HepG2 (cell line): Measurements from ENCODE around the gene BIRC2.

ENCODE experiments used
- ADNP ChIP-seq: sonication (generic); formaldehyde crosslinking; IDR thresholded peaks from 2 replicates; pipeline ENCODE4 v1.4.0; 2020; ENCODE audit warnings: missing genetic modification reagents
- GFI1 ChIP-seq: sonication (generic); formaldehyde crosslinking; IDR thresholded peaks from 2 replicates; pipeline ENCODE4 v1.5.0; 2020; ENCODE audit warnings: missing genetic modification reagents, mild to moderate bottlenecking, borderline replicate concordance
- HMG20A ChIP-seq: IDR thresholded peaks from 2 replicates; pipeline ENCODE4 v1.6.1; 2016; ENCODE audit warnings: borderline replicate concordance
- KDM3A ChIP-seq: IDR thresholded peaks from 2 replicates; pipeline ENCODE4 v1.6.1; 2018; ENCODE audit warnings: low read depth, missing compliant biosample characterization
- PRDM15 ChIP-seq: sonication (generic); formaldehyde crosslinking; IDR thresholded peaks from 2 replicates; pipeline ENCODE4 v1.4.0; 2020; ENCODE audit warnings: missing genetic modification reagents
- RNF2 ChIP-seq: fragments of 450-650 bp; conservative IDR thresholded peaks from 2 replicates; pipeline ENCODE4 v1.6.1; 2016; ENCODE audit warnings: low read depth
- SRSF1 ChIP-seq: fragments of 200-400 bp; formaldehyde crosslinking; optimal IDR thresholded peaks from 2 replicates; pipeline ENCODE3; 2017; ENCODE audit warnings: mild to moderate bottlenecking, low read depth, low read length, moderate library complexity
- XRCC5 ChIP-seq: fragments of 200-400 bp; formaldehyde crosslinking; optimal IDR thresholded peaks from 2 replicates; pipeline ENCODE3; 2017; ENCODE audit warnings: mild to moderate bottlenecking, low read length
- ZBTB8A ChIP-seq: sonication (generic); formaldehyde crosslinking; IDR thresholded peaks from 2 replicates; pipeline ENCODE4 v1.4.0; 2020; ENCODE audit warnings: mild to moderate bottlenecking, low read depth, missing genetic modification reagents, borderline replicate concordance
- ZKSCAN8 ChIP-seq: IDR thresholded peaks from 2 replicates; pipeline ENCODE4 v1.6.1; 2016; ENCODE audit warnings: borderline replicate concordance, missing genetic modification reagents, missing compliant biosample characterization
- ZNF770 ChIP-seq: sonication (generic); formaldehyde crosslinking; IDR thresholded peaks from 2 replicates; pipeline ENCODE4 v1.5.0; 2020; ENCODE audit warnings: mild to moderate bottlenecking, missing genetic modification reagents
- ZSCAN20 ChIP-seq: sonication (generic); formaldehyde crosslinking; IDR thresholded peaks from 2 replicates; pipeline ENCODE4 v1.4.0; 2020; ENCODE audit warnings: missing genetic modification reagents, mild to moderate bottlenecking, borderline replicate concordance
- TF ChIP-seq, protein P1 (sequence below): sonication (generic); formaldehyde crosslinking; IDR thresholded peaks from 2 replicates; pipeline ENCODE4 v1.4.0; 2020; ENCODE audit warnings: mild to moderate bottlenecking, missing genetic modification reagents

- TF ChIP-seq, protein P1, sequence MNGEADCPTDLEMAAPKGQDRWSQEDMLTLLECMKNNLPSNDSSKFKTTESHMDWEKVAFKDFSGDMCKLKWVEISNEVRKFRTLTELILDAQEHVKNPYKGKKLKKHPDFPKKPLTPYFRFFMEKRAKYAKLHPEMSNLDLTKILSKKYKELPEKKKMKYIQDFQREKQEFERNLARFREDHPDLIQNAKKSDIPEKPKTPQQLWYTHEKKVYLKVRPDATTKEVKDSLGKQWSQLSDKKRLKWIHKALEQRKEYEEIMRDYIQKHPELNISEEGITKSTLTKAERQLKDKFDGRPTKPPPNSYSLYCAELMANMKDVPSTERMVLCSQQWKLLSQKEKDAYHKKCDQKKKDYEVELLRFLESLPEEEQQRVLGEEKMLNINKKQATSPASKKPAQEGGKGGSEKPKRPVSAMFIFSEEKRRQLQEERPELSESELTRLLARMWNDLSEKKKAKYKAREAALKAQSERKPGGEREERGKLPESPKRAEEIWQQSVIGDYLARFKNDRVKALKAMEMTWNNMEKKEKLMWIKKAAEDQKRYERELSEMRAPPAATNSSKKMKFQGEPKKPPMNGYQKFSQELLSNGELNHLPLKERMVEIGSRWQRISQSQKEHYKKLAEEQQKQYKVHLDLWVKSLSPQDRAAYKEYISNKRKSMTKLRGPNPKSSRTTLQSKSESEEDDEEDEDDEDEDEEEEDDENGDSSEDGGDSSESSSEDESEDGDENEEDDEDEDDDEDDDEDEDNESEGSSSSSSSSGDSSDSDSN (CRISPR knock-in tag): no peak
- TF ChIP-seq PRDM15 (CRISPR knock-in tag) (no peak), ZBTB8A (CRISPR knock-in tag) (no peak), RNF2 (no peak), XRCC5 (no peak), HMG20A (CRISPR knock-in tag) (no peak), ZKSCAN8 (no peak), ZSCAN20 (CRISPR knock-in tag) (no peak), ZNF770 (CRISPR knock-in tag) (no peak), KDM3A (no peak), ADNP (CRISPR knock-in tag) (no peak), SRSF1 (no peak), GFI1 (CRISPR knock-in tag) (no peak)
These were observed 39.2 kb downstream of the BIRC2 start for GRCh38 chr11:102386136-102386734.
